ENCODE data around the gene FAM222B. TPM values are rescaled to one million over a fixed set of nuclear protein-coding genes. Genes with fewer than 3 reads are reported as not detected.
A peak's percentile ranks its signal among the peaks of the same experiment; 100 is the strongest.
"Not testable (repeated sequence)": the region's sequence is repeated elsewhere in the genome, so short reads cannot be mapped to it uniquely, and the experiment has no call there.

FAM222B gene
- total RNA-seq, 1 donor from 2014 or later: 37.9 TPM

DNA sequence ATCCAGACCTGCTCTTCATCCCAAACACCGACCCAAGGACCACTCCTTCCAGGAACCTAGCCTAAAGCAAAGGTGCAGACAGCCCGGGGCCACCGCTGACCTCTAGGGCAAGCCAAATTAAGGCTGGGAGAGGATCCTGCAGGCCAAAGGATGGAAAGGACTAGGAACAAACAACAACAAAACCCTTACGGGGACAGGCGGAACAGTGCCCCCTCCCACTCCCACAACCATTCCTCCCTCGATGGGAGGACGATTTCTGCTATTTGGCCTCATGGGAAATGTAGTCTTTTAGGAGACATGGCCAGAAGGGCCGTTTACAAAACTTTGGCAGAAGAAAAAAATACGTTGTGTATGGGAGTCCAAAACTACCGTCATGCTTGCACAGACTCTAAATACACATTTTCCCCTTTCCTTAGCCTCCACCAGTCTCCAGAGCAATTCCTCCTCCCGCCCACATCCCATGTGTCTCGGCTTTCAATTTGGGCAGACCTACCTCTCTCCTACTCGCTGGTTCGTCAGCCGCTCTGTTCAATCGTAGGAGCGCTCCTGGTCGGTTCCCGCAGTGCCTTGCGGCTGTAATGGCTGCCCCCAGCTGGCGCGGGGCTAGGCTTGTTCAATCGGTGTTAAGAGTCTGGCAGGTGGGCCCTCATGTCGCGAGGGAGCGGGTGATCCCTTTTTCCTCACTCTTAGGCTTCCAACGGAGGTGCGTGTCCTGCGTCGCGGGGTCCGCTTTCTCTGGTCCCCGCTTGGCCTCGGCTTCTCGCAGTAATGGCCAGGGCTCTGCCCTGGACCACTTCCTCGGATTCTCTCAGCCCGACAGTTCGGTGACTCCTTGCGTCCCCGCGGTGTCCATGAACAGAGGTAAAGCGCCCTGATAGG is 12.1 kb upstream of the FAM222B start, which contains the start of gene ERAL1:
Gene ERAL1, plus strand, starts transcription at position 560 of the 879 bp plus-strand sequence. Its CDS starts 19 bp downstream, at position 579.
- DNase-seq (ENCODE audit: low spot score in 2 of 2, unreplicated experiment in 2 of 2): peak; percentile 64 to 82
- peak within 1 kb of the TSS; percentile 92 for H3K4me3 Mint-ChIP-seq
- peaks cover 12% of the 10 kb centered on the region for H3K4me1 Mint-ChIP-seq
- H3K27me3 Mint-ChIP-seq (ENCODE audit: low read depth): no peaks in the 10 kb centered on the region
- TF ChIP-seq, protein P1, sequence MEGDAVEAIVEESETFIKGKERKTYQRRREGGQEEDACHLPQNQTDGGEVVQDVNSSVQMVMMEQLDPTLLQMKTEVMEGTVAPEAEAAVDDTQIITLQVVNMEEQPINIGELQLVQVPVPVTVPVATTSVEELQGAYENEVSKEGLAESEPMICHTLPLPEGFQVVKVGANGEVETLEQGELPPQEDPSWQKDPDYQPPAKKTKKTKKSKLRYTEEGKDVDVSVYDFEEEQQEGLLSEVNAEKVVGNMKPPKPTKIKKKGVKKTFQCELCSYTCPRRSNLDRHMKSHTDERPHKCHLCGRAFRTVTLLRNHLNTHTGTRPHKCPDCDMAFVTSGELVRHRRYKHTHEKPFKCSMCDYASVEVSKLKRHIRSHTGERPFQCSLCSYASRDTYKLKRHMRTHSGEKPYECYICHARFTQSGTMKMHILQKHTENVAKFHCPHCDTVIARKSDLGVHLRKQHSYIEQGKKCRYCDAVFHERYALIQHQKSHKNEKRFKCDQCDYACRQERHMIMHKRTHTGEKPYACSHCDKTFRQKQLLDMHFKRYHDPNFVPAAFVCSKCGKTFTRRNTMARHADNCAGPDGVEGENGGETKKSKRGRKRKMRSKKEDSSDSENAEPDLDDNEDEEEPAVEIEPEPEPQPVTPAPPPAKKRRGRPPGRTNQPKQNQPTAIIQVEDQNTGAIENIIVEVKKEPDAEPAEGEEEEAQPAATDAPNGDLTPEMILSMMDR (IDR thresholded peaks at IDR 0.05; ENCODE audit: unreplicated experiment): no peak
- peaks cover 12% of the 10 kb centered on the region for H3K36me3 Mint-ChIP-seq
- peak within 1 kb of the TSS; percentile 94 for H3K27ac Mint-ChIP-seq
- H3K9me3 Mint-ChIP-seq: no peaks in the 10 kb centered on the region

DNA sequence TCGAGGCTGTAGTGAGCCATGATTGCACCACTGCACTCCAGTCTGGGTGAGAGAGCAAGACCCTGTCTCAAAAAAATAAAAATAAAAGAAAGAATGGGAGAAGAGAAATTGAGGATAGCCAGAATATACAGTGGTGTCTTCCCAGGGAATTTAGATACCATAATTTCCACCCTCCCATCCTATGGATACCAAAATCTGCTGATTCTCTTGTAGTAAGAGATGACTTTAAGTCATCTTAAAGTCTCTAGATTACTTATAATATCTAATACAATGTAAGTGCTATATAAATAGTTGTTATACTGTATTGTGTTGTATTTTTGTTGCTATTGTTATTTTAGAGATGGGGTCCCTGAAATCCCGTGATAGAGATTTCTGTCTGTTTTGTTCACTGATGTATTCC is 10.7 kb upstream of the FAM222B start:
- no peaks in the 10 kb centered on the region for H3K9me3 Mint-ChIP-seq
- peaks cover 4% of the 10 kb centered on the region for H3K36me3 Mint-ChIP-seq
- H3K4me3 Mint-ChIP-seq: peak overlapping the region; percentile 36
- DNase-seq (ENCODE audit: low spot score in 2 of 2, unreplicated experiment in 2 of 2): no peak
- peaks cover 12% of the 10 kb centered on the region for H3K4me1 Mint-ChIP-seq
- TF ChIP-seq, protein P1 (IDR thresholded peaks at IDR 0.05; ENCODE audit: unreplicated experiment): no peak
- no peak overlapping the region for H3K27ac Mint-ChIP-seq
- no peaks in the 10 kb centered on the region for H3K27me3 Mint-ChIP-seq (ENCODE audit: low read depth)

DNA sequence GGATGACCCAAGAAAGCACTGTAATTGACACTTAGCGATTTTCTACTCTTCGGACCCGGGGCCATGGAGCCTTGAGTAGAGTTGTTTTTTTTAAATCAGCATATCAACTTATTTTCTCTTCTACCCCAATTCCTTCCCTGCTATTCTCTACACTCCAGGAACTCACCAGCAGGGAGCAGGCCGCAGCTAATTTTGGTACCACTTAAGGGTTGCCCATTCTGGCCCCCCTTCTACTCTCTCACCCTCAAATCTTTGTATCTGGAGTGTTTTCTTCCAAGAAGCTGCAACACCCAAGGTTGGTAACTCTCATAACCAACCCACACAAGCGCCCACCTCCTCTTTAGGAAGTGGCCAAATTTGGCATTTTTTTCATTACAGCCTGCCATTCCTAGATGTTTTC is 6.7 kb upstream of the FAM222B start:
- H3K27me3 Mint-ChIP-seq (ENCODE audit: low read depth): no peaks in the 10 kb centered on the region
- no peak overlapping the region for H3K27ac Mint-ChIP-seq
- H3K9me3 Mint-ChIP-seq: no peaks in the 10 kb centered on the region
- H3K4me3 Mint-ChIP-seq: no peak overlapping the region
- no peaks in the 10 kb centered on the region for H3K4me1 Mint-ChIP-seq
- no peak for DNase-seq (ENCODE audit: low spot score in 2 of 2, unreplicated experiment in 2 of 2)
- H3K36me3 Mint-ChIP-seq: no peaks in the 10 kb centered on the region
- TF ChIP-seq, protein P1 (IDR thresholded peaks at IDR 0.05; ENCODE audit: unreplicated experiment): no peak

DNA sequence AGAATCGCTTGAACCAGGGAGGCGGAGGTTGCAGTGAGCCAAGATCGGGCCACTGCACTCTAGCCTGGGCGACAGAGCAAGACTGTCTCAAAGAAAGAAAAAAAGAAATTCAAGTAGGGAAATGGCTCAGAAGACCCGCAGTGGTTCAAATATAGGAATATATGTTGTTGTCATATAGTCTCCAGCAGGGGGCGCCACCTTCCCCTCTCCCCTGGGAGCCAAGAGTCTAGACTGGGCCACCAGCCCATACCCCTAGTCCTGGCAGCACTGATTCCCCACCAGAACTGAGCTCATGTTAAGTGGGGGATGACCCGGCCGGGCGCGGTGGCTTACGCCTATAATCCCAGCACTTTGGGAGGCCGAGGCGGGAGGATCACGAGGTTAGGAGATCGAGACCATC is 6.1 kb upstream of the FAM222B start:
- TF ChIP-seq, protein P1 (IDR thresholded peaks at IDR 0.05; ENCODE audit: unreplicated experiment): peak; percentile 63
- H3K4me1 Mint-ChIP-seq; DNase-seq (ENCODE audit: low spot score in 2 of 2, unreplicated experiment in 2 of 2); H3K27me3 Mint-ChIP-seq (ENCODE audit: low read depth); H3K9me3 Mint-ChIP-seq; H3K36me3 Mint-ChIP-seq; H3K27ac Mint-ChIP-seq; H3K4me3 Mint-ChIP-seq: not testable (repeated sequence)

DNA sequence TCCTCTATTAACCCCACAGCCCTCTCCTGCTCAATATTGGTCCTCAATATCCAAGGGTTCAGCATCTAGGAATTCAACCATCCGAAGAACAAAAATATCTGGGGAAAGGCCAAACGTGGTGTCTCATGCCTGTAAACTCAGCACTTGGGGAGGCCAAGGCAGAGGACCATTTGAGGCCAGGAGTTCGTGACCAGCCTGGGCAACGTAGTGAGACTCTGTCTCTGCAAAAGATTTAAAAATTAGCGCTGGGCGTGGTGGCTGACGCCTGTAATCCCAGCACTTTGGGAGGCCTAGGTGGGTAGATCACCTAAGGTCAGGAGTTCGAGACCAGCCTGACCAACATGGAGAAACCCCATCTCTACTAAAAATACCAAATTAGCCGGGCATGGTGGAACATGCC is 4.1 kb upstream of the FAM222B start:
- H3K27ac Mint-ChIP-seq; H3K4me3 Mint-ChIP-seq; H3K36me3 Mint-ChIP-seq; H3K27me3 Mint-ChIP-seq (ENCODE audit: low read depth); DNase-seq (ENCODE audit: low spot score in 2 of 2, unreplicated experiment in 2 of 2); H3K4me1 Mint-ChIP-seq; H3K9me3 Mint-ChIP-seq: not testable (repeated sequence)

DNA sequence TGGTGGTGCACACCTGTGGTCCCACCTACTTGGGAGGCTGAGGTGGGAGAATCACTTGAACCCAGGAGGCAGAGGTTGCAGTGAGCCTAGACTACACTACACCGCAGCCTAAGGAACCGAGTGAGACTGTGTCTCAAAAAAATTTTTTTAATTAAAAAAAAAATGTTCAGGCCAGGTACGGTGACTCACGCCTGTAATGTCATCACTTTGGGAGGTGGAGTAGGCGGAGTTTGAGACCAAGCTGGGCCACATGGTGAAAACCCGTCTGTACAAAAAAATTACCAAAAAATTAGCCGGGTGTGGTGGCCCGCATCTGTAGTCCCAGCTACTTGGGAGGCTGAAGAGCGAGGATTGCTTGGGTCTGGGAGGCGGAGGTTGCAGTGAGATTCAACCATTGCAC is 3.6 kb upstream of the FAM222B start:
- H3K4me1 Mint-ChIP-seq: peaks cover 12% of the 10 kb centered on the region
- H3K27me3 Mint-ChIP-seq (ENCODE audit: low read depth): no peaks in the 10 kb centered on the region
- no peaks in the 10 kb centered on the region for H3K9me3 Mint-ChIP-seq
- no peak overlapping the region for H3K4me3 Mint-ChIP-seq
- H3K36me3 Mint-ChIP-seq: no peaks in the 10 kb centered on the region
- H3K27ac Mint-ChIP-seq: no peak overlapping the region
- TF ChIP-seq, protein P1 (IDR thresholded peaks at IDR 0.05; ENCODE audit: unreplicated experiment): no peak
- DNase-seq (ENCODE audit: low spot score in 2 of 2, unreplicated experiment in 2 of 2): no peak

Measured in mesothelial cell of epicardium (in vitro differentiated cells).